GM21526 (cell line): Measurements from ENCODE around the gene LRP4.

Source experiments
- ATAC-seq: cut with Tn5 transposase; IDR thresholded peaks from one replicate; pipeline ENCODE4 v1.9.1; 2021; ENCODE audit warnings: moderate library complexity; ENCODE audit not compliant: unreplicated experiment, low FRiP score

The LRP4 gene

GRCh38 chr11:46895821-46896220 is 22.5 kb downstream of the LRP4 start:
- ATAC-seq = no peak

- ATAC-seq = no peak
Observed at GRCh38 chr11:46894961-46895360, 23.4 kb downstream of the LRP4 start.

GRCh38 chr11:46894506-46894905 is 23.8 kb downstream of the LRP4 start:
- no peak for ATAC-seq

GRCh38 chr11:46892838-46893237 is 25.5 kb downstream of the LRP4 start:
- ATAC-seq = no peak

- ATAC-seq = no peak
Observed at GRCh38 chr11:46892109-46892508, 26.2 kb downstream of the LRP4 start.

GRCh38 chr11:46890665-46891064 is 27.7 kb downstream of the LRP4 start:
- ATAC-seq = no peak

GRCh38 chr11:46889689-46890475 is 28.5 kb downstream of the LRP4 start:
- no peak for ATAC-seq

- no peak for ATAC-seq
Observed at GRCh38 chr11:46889251-46889650, 29.1 kb downstream of the LRP4 start.

GRCh38 chr11:46888636-46889035 is 29.7 kb downstream of the LRP4 start:
- ATAC-seq = no peak

GRCh38 chr11:46886211-46886610 is 32.1 kb downstream of the LRP4 start:
- no peak for ATAC-seq

GRCh38 chr11:46879056-46879585 is 39.2 kb downstream of the LRP4 start:
- ATAC-seq = no peak

GRCh38 chr11:46877580-46877979 is 40.8 kb downstream of the LRP4 start:
- no peak for ATAC-seq

- ATAC-seq = no peak
Observed at GRCh38 chr11:46876471-46876870, 41.9 kb downstream of the LRP4 start.

- no peak for ATAC-seq
Observed at GRCh38 chr11:46874586-46874985, 43.8 kb downstream of the LRP4 start.

GRCh38 chr11:46868912-46869311 is 49.4 kb downstream of the LRP4 start:
- ATAC-seq = no peak

- ATAC-seq = no peak
Observed at GRCh38 chr11:46865340-46865739, 53.0 kb downstream of the LRP4 start.

GRCh38 chr11:46860218-46860617 is 58.1 kb downstream of the LRP4 start:
- no peak for ATAC-seq

GRCh38 chr11:46858920-46859546 is 59.3 kb downstream of the LRP4 start:
- no peak for ATAC-seq

GRCh38 chr11:46857666-46858065 is 60.7 kb downstream of the LRP4 start:
- no peak for ATAC-seq

GRCh38 chr11:46856605-46857343 is 61.6 kb downstream of the LRP4 start:
- ATAC-seq = no peak

GRCh38 chr11:46855863-46856262 is 62.5 kb downstream of the LRP4 start:
- ATAC-seq = no peak
